Measurements from ENCODE around the gene TAS2R10.

The TAS2R10 gene

DNA sequence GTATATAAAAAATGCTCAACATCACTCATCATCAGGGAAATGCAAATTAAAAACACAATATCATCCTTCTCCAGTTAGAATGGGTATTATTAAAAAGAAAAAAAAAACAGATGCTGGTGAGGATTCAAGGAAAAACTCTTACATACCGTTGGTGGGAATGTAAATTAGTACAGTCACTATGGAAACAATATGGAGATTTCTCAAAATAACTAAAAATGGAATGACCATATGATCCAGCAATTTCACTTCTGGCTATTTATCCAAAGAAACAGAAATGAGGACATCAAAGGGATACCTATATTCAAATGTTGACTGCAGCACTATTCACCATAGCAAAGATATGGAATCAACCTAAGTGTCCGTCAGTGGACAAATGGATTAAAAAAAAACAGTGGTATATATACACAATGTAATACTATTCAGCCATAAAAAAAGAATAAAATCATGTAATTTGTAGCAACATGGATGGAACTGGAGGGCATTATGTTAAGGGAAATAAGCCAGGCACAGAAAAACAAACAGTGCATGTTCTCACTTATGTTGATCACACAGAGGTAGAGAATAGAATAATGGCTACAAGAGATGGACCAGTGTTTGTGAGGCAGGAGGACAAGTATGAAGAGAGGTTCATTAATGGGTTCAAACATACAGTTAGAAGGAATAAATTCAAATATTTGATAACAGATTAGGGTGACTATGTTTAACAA, 37.5 kb upstream of the TAS2R10 start:
- Histone ChIP-seq H3K4me1 (ENCODE audit: control insufficient read depth, low read length) (no peaks in the 10 kb centered on the region), H3K4me3 (ENCODE audit: low read length) (no peak overlapping the region), H3K36me3 (ENCODE audit: control insufficient read depth, low read length) (no peaks in the 10 kb centered on the region), H3K9me3 (ENCODE audit: control insufficient read depth, insufficient read depth, low read length) (no peaks in the 10 kb centered on the region), H4K20me1 (ENCODE audit: control insufficient read depth, insufficient read depth, low read depth, low read length) (no peaks in the 10 kb centered on the region), H3K27me3 (ENCODE audit: control insufficient read depth, low read length) (no peaks in the 10 kb centered on the region), H3K9me2 (replicated peaks; ENCODE audit: control insufficient read depth, low read length) (no peaks in the 10 kb centered on the region), H3F3A (ENCODE audit: control insufficient read depth, insufficient read depth) (no peaks in the 10 kb centered on the region), H3K4me2 (ENCODE audit: low read length) (no peak overlapping the region), H3K79me2 (ENCODE audit: control insufficient read depth, low read length) (no peaks in the 10 kb centered on the region), H3K27ac (ENCODE audit: low read depth, low read length) (no peak overlapping the region)
- TF ChIP-seq CTCF (IDR thresholded peaks at IDR 0.05; ENCODE audit: low read depth, low read length, poor library complexity, severe bottlenecking), result no peak
- TF ChIP-seq EZH2phosphoT487 (IDR thresholded peaks at IDR 0.05; ENCODE audit: borderline replicate concordance, low read length), result no peak

DNA sequence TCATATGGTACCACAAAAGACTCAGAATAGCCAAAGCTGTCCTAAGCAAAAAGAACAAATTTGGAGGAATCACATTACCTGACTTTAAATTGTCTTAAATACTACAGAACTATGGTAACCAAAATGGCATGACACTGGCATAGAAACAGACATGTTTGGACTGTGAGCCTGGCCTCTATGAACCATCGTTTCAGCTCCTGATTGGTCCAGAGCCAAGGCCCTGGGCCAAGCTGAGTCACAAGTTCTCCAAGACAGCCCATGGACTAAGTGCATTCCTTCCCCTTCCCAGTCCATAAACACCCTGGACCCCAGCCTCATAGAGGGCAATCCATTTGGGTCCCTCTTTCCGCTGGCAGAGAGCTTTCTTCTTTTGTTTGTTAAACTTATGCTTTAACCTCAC, 35.2 kb upstream of the TAS2R10 start:
- Histone ChIP-seq H3K27me3 (ENCODE audit: control insufficient read depth, low read length) (no peaks in the 10 kb centered on the region), H3K9me3 (ENCODE audit: control insufficient read depth, insufficient read depth, low read length) (no peaks in the 10 kb centered on the region), H3K36me3 (ENCODE audit: control insufficient read depth, low read length) (no peaks in the 10 kb centered on the region), H3K4me3 (ENCODE audit: low read length) (no peak overlapping the region), H3K27ac (ENCODE audit: low read depth, low read length) (no peak overlapping the region), H3K4me2 (ENCODE audit: low read length) (no peak overlapping the region), H3K4me1 (ENCODE audit: control insufficient read depth, low read length) (no peaks in the 10 kb centered on the region), H3F3A (ENCODE audit: control insufficient read depth, insufficient read depth) (no peaks in the 10 kb centered on the region), H3K79me2 (ENCODE audit: control insufficient read depth, low read length) (no peaks in the 10 kb centered on the region), H3K9me2 (replicated peaks; ENCODE audit: control insufficient read depth, low read length) (no peaks in the 10 kb centered on the region), H4K20me1 (ENCODE audit: control insufficient read depth, insufficient read depth, low read depth, low read length) (no peaks in the 10 kb centered on the region)
- TF ChIP-seq EZH2phosphoT487 (IDR thresholded peaks at IDR 0.05; ENCODE audit: borderline replicate concordance, low read length), result no peak
- no peak for TF ChIP-seq CTCF (IDR thresholded peaks at IDR 0.05; ENCODE audit: low read depth, low read length, poor library complexity, severe bottlenecking)

DNA sequence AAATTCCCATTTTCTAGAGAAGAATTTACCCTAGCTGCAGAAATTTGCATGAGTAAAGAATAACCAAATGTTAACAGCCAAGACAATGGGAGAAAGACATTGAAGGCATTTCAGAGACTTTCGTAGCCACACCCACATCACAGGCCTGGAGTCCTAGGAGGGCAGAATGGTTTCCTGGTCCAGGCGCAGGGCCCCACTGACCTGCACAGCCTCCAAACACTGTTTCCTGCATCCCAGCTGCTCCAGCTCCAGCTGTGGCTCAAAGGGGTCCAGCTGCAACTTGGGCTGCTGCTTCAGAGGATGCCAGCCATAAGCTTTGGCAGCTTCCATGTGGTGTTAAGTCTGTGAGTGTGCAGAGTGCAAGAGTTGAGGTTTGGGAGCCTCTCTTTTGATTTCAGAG, 29.6 kb upstream of the TAS2R10 start:
- Histone ChIP-seq H3K36me3 (ENCODE audit: control insufficient read depth, low read length) (no peaks in the 10 kb centered on the region), H3K9me3 (ENCODE audit: control insufficient read depth, insufficient read depth, low read length) (peaks cover 4% of the 10 kb centered on the region; the same call in 1 of the 2 replicates), H3F3A (ENCODE audit: control insufficient read depth, insufficient read depth) (no peaks in the 10 kb centered on the region), H3K4me3 (ENCODE audit: low read length) (no peak overlapping the region), H3K79me2 (ENCODE audit: control insufficient read depth, low read length) (no peaks in the 10 kb centered on the region), H3K27me3 (ENCODE audit: control insufficient read depth, low read length) (no peaks in the 10 kb centered on the region), H3K9me2 (replicated peaks; ENCODE audit: control insufficient read depth, low read length) (no peaks in the 10 kb centered on the region), H4K20me1 (ENCODE audit: control insufficient read depth, insufficient read depth, low read depth, low read length) (no peaks in the 10 kb centered on the region), H3K4me1 (ENCODE audit: control insufficient read depth, low read length) (no peaks in the 10 kb centered on the region), H3K27ac (ENCODE audit: low read depth, low read length) (no peak overlapping the region), H3K4me2 (ENCODE audit: low read length) (no peak overlapping the region)
- TF ChIP-seq CTCF (IDR thresholded peaks at IDR 0.05; ENCODE audit: low read depth, low read length, poor library complexity, severe bottlenecking) (no peak), EZH2phosphoT487 (IDR thresholded peaks at IDR 0.05; ENCODE audit: borderline replicate concordance, low read length) (no peak)

Data from DOHH2 (cell line).